GM06990 (cell line): ENCODE measurements around the gene MAEL.

Experiments
- DNase-seq: peaks from one replicate; pipeline ENCODE4 v3.0.0-alpha.2; 2011; ENCODE audit not compliant: insufficient read length; ENCODE audit errors: extremely low read depth
- H3K27me3 ChIP-seq: replicated peaks from 2 replicates; pipeline ENCODE4 v1.6.0; 2011; ENCODE audit warnings: low read length; ENCODE audit not compliant: control insufficient read depth, insufficient read depth
- H3K36me3 ChIP-seq: 2 replicates; pipeline ENCODE4 v1.5.1; 2011; ENCODE audit warnings: low read length; ENCODE audit not compliant: control insufficient read depth, insufficient read depth
- H3K4me3 ChIP-seq: replicated peaks from 2 replicates; pipeline ENCODE4 v1.5.1; 2011; ENCODE audit warnings: low read depth, mild to moderate bottlenecking, control low read depth, low read length
- TF ChIP-seq, protein P1 (sequence below): IDR thresholded peaks from 2 replicates; pipeline ENCODE4 v1.5.1; 2011; ENCODE audit warnings: low read length, control low read depth, mild to moderate bottlenecking, inconsistent platforms; ENCODE audit not compliant: insufficient read depth, poor library complexity, severe bottlenecking

MAEL gene

DNA sequence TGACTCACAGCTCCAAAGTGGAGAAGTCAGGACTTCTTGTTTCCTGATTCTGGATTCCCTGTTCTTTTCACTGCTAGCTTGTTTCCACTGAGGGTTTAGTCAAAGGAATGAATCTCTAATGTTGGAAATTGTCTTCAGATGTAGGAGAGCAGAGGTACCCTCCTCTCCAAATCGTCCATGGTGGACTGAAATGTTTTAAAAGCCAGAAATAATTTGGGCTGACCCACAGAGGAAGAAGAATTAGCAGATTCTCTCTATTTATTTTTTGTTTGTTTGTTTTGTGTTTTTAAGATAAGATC lies 70.7 kb downstream of the MAEL start:
- no peaks in the 10 kb centered on the region for H3K36me3 ChIP-seq
- no peaks in the 10 kb centered on the region; the same call in 1 of the 2 replicates for H3K27me3 ChIP-seq
- TF ChIP-seq, protein P1, sequence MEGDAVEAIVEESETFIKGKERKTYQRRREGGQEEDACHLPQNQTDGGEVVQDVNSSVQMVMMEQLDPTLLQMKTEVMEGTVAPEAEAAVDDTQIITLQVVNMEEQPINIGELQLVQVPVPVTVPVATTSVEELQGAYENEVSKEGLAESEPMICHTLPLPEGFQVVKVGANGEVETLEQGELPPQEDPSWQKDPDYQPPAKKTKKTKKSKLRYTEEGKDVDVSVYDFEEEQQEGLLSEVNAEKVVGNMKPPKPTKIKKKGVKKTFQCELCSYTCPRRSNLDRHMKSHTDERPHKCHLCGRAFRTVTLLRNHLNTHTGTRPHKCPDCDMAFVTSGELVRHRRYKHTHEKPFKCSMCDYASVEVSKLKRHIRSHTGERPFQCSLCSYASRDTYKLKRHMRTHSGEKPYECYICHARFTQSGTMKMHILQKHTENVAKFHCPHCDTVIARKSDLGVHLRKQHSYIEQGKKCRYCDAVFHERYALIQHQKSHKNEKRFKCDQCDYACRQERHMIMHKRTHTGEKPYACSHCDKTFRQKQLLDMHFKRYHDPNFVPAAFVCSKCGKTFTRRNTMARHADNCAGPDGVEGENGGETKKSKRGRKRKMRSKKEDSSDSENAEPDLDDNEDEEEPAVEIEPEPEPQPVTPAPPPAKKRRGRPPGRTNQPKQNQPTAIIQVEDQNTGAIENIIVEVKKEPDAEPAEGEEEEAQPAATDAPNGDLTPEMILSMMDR, result no peak
- H3K4me3 ChIP-seq, result no peak overlapping the region
- no peak for DNase-seq

DNA sequence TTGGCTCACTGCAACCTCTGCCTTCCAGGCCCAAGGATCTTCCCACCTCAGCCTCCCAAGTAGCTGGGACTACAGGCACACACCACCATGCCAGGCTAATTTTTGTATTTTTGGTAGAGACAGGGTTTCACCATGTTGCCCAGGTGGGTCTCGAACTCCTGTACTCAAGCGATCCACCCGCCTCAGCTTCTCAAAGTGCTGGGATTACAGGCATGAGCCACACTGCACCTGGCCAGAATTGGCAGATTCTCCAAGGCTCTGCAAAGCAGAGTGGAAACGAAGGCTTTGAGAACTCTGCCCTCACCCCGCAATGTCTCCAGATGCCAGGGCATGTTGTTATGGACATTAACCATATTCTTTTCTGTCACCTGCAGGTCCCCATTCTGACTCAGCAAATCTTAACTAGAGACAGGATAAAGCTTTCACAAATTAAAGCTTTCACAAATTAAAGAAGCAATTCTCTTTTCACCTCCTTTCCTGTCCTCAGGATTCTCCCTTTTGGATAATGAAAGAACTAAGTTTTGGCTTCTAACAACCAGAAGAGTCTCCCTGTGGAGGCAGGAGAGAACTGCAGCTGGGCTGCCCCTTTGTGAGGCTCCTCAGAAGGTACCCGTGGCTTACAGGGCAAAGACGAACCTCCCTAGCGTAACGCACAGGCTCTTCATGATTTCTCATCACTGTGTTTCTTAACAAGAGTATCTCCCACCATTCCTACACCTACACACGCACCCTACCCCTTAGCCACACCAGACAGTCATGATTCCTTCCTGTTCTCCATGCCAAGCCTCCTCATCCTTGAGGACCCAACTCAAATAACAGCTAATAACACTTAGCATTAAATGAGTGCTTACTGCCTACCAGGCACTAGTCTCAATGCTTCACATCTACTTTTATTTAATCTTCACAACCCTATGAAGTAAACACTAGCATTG lies 71.3 kb downstream of the MAEL start:
- H3K4me3 ChIP-seq, result no peak overlapping the region
- no peaks in the 10 kb centered on the region; the same call in 1 of the 2 replicates for H3K27me3 ChIP-seq
- TF ChIP-seq, protein P1, result peak; percentile 34
- DNase-seq, result no peak
- H3K36me3 ChIP-seq, result no peaks in the 10 kb centered on the region

DNA sequence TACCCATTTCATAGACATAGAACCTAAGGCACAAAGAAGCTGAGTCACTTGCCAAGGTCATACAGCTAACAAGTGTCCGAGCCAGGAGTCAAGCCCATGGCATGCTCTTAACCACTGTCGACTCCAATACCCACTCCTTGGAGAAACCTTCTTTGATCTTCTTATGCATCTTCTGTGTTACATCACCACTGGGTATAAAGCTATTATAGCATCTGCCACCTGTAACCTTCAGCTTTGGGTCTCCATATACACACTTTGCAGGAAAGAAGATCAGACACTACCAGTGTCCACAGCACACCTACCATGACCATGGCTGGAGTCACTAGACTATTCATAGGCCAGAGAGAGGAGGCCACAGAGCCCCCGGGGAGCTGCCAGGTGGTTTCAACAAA lies 72.0 kb downstream of the MAEL start:
- Histone ChIP-seq H3K36me3 (no peaks in the 10 kb centered on the region), H3K27me3 (no peaks in the 10 kb centered on the region; the same call in 1 of the 2 replicates), H3K4me3 (no peak overlapping the region)
- no peak for DNase-seq
- TF ChIP-seq, protein P1, result no peak

DNA sequence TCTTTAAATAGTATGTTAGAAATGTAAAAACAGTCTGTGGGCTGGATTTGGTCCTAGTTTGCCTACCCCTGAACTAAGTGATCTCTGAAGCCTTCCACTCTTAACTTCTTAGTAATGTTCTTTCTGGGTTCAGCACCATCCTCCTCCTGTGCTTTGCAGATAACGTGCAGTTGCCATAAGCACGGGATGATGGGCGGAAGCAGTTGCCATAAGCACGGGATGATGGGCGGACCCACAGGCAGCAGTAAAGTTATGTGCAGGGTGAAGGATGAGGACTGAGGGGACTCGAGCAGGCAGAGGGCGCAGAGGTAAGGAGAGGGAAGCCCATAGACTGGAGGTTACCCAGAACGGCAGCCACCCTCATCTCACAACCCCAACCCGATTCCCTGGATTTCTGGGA lies 75.5 kb downstream of the MAEL start:
- DNase-seq, result no peak
- Histone ChIP-seq H3K36me3 (no peaks in the 10 kb centered on the region), H3K4me3 (no peak overlapping the region), H3K27me3 (no peaks in the 10 kb centered on the region; the same call in 1 of the 2 replicates)
- TF ChIP-seq, protein P1, result no peak

DNA sequence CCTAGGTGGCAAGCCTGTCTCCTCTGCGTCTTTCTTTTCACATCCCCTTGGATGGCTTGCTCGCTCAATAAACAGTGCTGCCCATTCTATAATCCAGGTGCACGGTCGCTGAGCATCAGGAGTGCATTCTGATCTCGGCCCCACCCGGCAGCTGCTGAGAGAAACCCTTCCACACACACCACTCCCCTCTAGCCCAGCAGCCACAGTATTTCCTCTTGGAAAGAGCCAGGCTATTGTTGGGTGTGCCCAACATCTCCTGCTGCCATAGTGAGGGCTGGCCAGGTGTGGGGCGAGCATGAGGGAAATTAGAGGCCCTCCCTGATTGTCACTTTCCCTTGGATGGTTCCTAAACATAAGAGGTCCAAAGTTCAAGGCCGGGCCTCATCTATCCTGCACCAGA lies 76.4 kb downstream of the MAEL start:
- no peaks in the 10 kb centered on the region; the same call in 1 of the 2 replicates for H3K27me3 ChIP-seq
- no peak for DNase-seq
- no peaks in the 10 kb centered on the region for H3K36me3 ChIP-seq
- TF ChIP-seq, protein P1, result no peak
- no peak overlapping the region for H3K4me3 ChIP-seq
